ENCODE data around the gene TP73. TPM values are rescaled to one million over a fixed set of nuclear protein-coding genes. Genes with fewer than 3 reads are reported as not detected.

The TP73 gene
- total RNA-seq, 1 experiment from 2014 or later: 19.2 TPM

DNA sequence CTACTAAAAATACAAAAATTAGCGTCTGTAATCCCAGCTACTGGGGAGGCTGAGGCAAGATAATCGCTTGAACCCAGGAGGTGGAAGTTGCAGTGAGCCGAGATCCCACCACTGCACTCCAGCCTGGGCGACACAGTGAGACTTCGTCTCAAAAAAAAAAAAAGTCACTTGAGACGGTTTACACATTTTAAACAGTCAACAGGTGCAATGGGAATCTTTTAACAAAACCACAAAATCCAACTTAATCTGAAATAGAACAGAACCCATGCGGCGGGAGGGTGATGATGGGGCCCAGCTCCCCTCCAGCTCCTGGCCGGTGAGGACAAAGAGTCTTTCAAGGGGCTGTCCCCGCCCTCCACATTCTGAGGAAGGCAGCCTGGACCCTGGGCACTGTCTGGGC lies 48.3 kb downstream of the TP73 start:
- BruUV-seq (replicated peaks): no TSS peak
- H3K9me2 ChIP-seq (ENCODE audit: insufficient read depth): no peaks in the 10 kb centered on the region

GRCh38 chr1:3702528-3702927 lies 50.2 kb downstream of the TP73 start:
- TF ChIP-seq RAD21 (IDR thresholded peaks at IDR 0.05; ENCODE audit: low read depth) (no peak), ELF1 (IDR thresholded peaks at IDR 0.05; ENCODE audit: borderline replicate concordance, low read depth) (no peak), ZNF274 (IDR thresholded peaks at IDR 0.05; ENCODE audit: low read depth, low read length) (no peak), REST (IDR thresholded peaks at IDR 0.05; ENCODE audit: low read depth) (no peak), TCF7L2 (IDR thresholded peaks at IDR 0.05; ENCODE audit: borderline replicate concordance, extremely low read depth, insufficient read depth, insufficient read length) (no peak), POLR2AphosphoS5 (IDR thresholded peaks at IDR 0.05; ENCODE audit: low read depth, low read length) (no peak), EGR1 (IDR thresholded peaks at IDR 0.05; ENCODE audit: low read depth) (no peak)
- Histone ChIP-seq H3K4me2 (ENCODE audit: low read length) (no peak overlapping the region), H2AFZ (ENCODE audit: low read depth, low read length, poor library complexity, severe bottlenecking) (no peak overlapping the region), H3K9me3 (ENCODE audit: control insufficient read depth in 1 of 2, insufficient read depth in 1 of 2, low read depth in 1 of 2, low read length in 2 of 2) (no peaks in the 10 kb centered on the region), H3K27ac (ENCODE audit: low read depth, low read length) (no peak overlapping the region), H3K9ac (ENCODE audit: low read length) (no peak overlapping the region), H3K27me3 (ENCODE audit: insufficient read depth, low read length) (no peaks in the 10 kb centered on the region), H3K79me2 (ENCODE audit: insufficient read depth, low read length) (no peaks in the 10 kb centered on the region), H3K9me2 (ENCODE audit: insufficient read depth) (no peaks in the 10 kb centered on the region), H3K4me3 (replicated peaks in 1 of 2; ENCODE audit: low read depth in 1 of 2, low read length in 2 of 2) (no peak overlapping the region), H3K36me3 (ENCODE audit: control insufficient read depth in 1 of 2, insufficient read depth in 2 of 2, low read length in 2 of 2) (no peaks in the 10 kb centered on the region), H4K20me1 (ENCODE audit: insufficient read depth) (no peaks in the 10 kb centered on the region), H3K4me1 (ENCODE audit: control insufficient read depth in 1 of 2, insufficient read depth in 2 of 2, low read length in 2 of 2) (no peaks in the 10 kb centered on the region)
- no TSS peak for BruUV-seq (replicated peaks)
- POLR2A ChIA-PET: no interaction called here
- RAD21 ChIA-PET (ENCODE audit: low non-redundant PET in 1 of 2, low total read pairs in 2 of 2, uncharacterized antibody in 2 of 2, unreplicated experiment in 2 of 2): no interaction called here
- CTCF ChIA-PET: no interaction called here
- intact Hi-C loops (cut with micrococcal nuclease): no loop called here
- ATAC-seq: no peak
- no peak for DNase-seq (ENCODE audit: low read depth, low spot score)

More for the DNA sequence above, 48.3 kb downstream of the TP73 start:
- ChIA-PET POLR2A (no interaction called here), CTCF (no interaction called here), RAD21 (ENCODE audit: low non-redundant PET in 1 of 2, low total read pairs in 2 of 2, uncharacterized antibody in 2 of 2, unreplicated experiment in 2 of 2) (no interaction called here)
- no peaks in the 10 kb centered on the region for H3K27me3 ChIP-seq (ENCODE audit: insufficient read depth, low read length)
- H3K36me3 ChIP-seq (ENCODE audit: control insufficient read depth in 1 of 2, insufficient read depth in 2 of 2, low read length in 2 of 2): no peaks in the 10 kb centered on the region
- TF ChIP-seq FOSL1 (IDR thresholded peaks at IDR 0.05; ENCODE audit: low read depth) (no peak), YY1 (IDR thresholded peaks at IDR 0.05; ENCODE audit: extremely low read depth, insufficient replicate concordance, low read depth, low read length) (no peak), CTCF (IDR thresholded peaks at IDR 0.05 in 2 of 3, conservative IDR thresholded peaks at IDR 0.05 in 1 of 3; ENCODE audit: borderline replicate concordance in 1 of 3, insufficient read depth in 1 of 3, low read depth in 2 of 3, low read length in 2 of 3) (no peak), CBX3 (IDR thresholded peaks at IDR 0.05; ENCODE audit: low read depth) (no peak), POLR2A (IDR thresholded peaks at IDR 0.05; ENCODE audit: borderline replicate concordance, extremely low read depth, insufficient read depth, insufficient read length) (no peak), EGR1 (IDR thresholded peaks at IDR 0.05; ENCODE audit: low read depth) (no peak), ELF1 (IDR thresholded peaks at IDR 0.05; ENCODE audit: borderline replicate concordance, low read depth) (no peak)
- H2AFZ ChIP-seq (ENCODE audit: low read depth, low read length, poor library complexity, severe bottlenecking): no peak overlapping the region
- H3K4me2 ChIP-seq (ENCODE audit: low read length): no peak overlapping the region
- no peaks in the 10 kb centered on the region for H3K79me2 ChIP-seq (ENCODE audit: insufficient read depth, low read length)
- no peaks in the 10 kb centered on the region for H4K20me1 ChIP-seq (ENCODE audit: insufficient read depth)
- H3K9ac ChIP-seq (ENCODE audit: low read length): no peak overlapping the region
- no peaks in the 10 kb centered on the region for H3K9me3 ChIP-seq (ENCODE audit: control insufficient read depth in 1 of 2, insufficient read depth in 1 of 2, low read depth in 1 of 2, low read length in 2 of 2)
- ATAC-seq: no peak
- intact Hi-C loops (cut with micrococcal nuclease): no loop called here
- no peaks in the 10 kb centered on the region for H3K4me1 ChIP-seq (ENCODE audit: control insufficient read depth in 1 of 2, insufficient read depth in 2 of 2, low read length in 2 of 2)
- H3K27ac ChIP-seq (ENCODE audit: low read depth, low read length): no peak overlapping the region
- no peak overlapping the region for H3K4me3 ChIP-seq (replicated peaks in 1 of 2; ENCODE audit: low read depth in 1 of 2, low read length in 2 of 2)
- DNase-seq (ENCODE audit: low read depth, low spot score): no peak
